ENCODE measurements around the gene XYLT1. TPM values are rescaled to one million over a fixed set of nuclear protein-coding genes. Genes with fewer than 3 reads are reported as not detected.

XYLT1 gene
- total and polyA plus RNA-seq, 10 of the 15 experiments (the other 5 are each of a cell fraction or from before 2014, with no cell fraction given), result 0.88 to 14.8 (median 5.8) TPM

DNA sequence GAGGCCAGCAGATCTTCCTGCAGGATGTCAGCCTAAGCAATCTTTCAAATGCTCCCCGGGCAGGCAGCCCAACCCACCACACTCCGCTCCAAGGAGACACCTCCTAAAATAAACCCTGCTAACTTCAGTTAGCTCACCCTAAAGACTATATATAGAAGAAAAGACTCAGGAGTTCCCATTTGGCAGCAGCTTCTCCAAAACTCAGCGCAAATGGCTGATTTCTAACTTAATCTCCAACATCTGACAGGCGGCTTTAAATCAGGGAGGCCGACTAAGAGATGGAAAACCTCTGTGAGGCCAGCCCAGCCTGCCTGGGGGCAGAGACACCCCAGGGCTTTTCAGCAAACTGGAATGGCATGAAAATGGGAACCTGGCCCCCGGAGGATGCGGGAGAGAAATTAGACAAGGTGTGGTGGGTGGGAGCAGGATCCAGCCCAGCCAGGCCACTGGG lies 91.6 kb downstream of the XYLT1 start:
- ATAC-seq, result no peak
- DNase-seq (ENCODE audit: low read depth, low spot score), result no peak
- POLR2A ChIA-PET, result interaction anchor here (0.6 to 3.0 kb wide), 10 partner anchors 10 to 38 kb away, joined by 3 to 15 read pairs (median 4); no protein-coding TSS in a partner anchor
- intact Hi-C loops (cut with micrococcal nuclease; ENCODE audit: unreplicated experiment), result no loop called here
- CTCF ChIA-PET, result interaction anchor here (1.0 to 4.7 kb wide), 7 partner anchors 9 to 119 kb away, joined by 3 to 32 read pairs (median 3); no protein-coding TSS in a partner anchor
- Histone ChIP-seq H3K27ac (ENCODE audit: control insufficient read depth, insufficient read depth) (no peak overlapping the region), H3K9me3 (replicated peaks; ENCODE audit: control insufficient read depth, insufficient read depth, low read length) (no peaks in the 10 kb centered on the region), H3K4me3 (no peak overlapping the region), H3K4me2 (ENCODE audit: control insufficient read depth, insufficient read depth) (no peak overlapping the region), H3K79me2 (ENCODE audit: control insufficient read depth, insufficient read depth, low read length) (no peaks in the 10 kb centered on the region), H2AFZ (ENCODE audit: control insufficient read depth, low read depth, low read length) (no peak overlapping the region), H4K20me1 (ENCODE audit: control insufficient read depth, insufficient read depth) (no peaks in the 10 kb centered on the region), H3K9ac (ENCODE audit: control insufficient read depth, insufficient read depth, low read length) (no peak overlapping the region), H3K36me3 (ENCODE audit: control insufficient read depth in 2 of 2, insufficient read depth in 2 of 2, low read length in 1 of 2) (no peaks in the 10 kb centered on the region; a peak in 1 of 4 replicates), H3K27me3 (replicated peaks in 1 of 2; ENCODE audit: control insufficient read depth in 2 of 2, insufficient read depth in 2 of 2, low read length in 1 of 2) (no peaks in the 10 kb centered on the region), H3K4me1 (ENCODE audit: control insufficient read depth, insufficient read depth, low read length) (peaks cover 42% of the 10 kb centered on the region)
- 77% methylated on average over 7 of the region's 7 CpGs for WGBS (ENCODE audit: insufficient coverage, insufficient replicate concordance, low lambda C conversion rate, missing lambda C conversion rate)
- SMC1A ChIA-PET (ENCODE audit: uncharacterized antibody, unreplicated experiment), result interaction anchor here (0.7 to 22.0 kb wide), 19 partner anchors 11 to 120 kb away, joined by 3 to 303 read pairs (median 9); no protein-coding TSS in a partner anchor
- RAD21 ChIA-PET (ENCODE audit: unreplicated experiment), result interaction anchor here (1.0 to 13.5 kb wide), 12 partner anchors 10 to 89 kb away, joined by 3 to 162 read pairs (median 5); no protein-coding TSS in a partner anchor
- in situ Hi-C loops (cut with MboI), result no loop called here
- FAIRE-seq, result no peak
- BruUV-seq (replicated peaks), result no TSS peak
- TF ChIP-seq, protein P1, sequence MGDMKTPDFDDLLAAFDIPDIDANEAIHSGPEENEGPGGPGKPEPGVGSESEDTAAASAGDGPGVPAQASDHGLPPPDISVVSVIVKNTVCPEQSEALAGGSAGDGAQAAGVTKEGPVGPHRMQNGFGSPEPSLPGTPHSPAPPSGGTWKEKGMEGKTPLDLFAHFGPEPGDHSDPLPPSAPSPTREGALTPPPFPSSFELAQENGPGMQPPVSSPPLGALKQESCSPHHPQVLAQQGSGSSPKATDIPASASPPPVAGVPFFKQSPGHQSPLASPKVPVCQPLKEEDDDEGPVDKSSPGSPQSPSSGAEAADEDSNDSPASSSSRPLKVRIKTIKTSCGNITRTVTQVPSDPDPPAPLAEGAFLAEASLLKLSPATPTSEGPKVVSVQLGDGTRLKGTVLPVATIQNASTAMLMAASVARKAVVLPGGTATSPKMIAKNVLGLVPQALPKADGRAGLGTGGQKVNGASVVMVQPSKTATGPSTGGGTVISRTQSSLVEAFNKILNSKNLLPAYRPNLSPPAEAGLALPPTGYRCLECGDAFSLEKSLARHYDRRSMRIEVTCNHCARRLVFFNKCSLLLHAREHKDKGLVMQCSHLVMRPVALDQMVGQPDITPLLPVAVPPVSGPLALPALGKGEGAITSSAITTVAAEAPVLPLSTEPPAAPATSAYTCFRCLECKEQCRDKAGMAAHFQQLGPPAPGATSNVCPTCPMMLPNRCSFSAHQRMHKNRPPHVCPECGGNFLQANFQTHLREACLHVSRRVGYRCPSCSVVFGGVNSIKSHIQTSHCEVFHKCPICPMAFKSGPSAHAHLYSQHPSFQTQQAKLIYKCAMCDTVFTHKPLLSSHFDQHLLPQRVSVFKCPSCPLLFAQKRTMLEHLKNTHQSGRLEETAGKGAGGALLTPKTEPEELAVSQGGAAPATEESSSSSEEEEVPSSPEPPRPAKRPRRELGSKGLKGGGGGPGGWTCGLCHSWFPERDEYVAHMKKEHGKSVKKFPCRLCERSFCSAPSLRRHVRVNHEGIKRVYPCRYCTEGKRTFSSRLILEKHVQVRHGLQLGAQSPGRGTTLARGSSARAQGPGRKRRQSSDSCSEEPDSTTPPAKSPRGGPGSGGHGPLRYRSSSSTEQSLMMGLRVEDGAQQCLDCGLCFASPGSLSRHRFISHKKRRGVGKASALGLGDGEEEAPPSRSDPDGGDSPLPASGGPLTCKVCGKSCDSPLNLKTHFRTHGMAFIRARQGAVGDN (IDR thresholded peaks at IDR 0.05), result no peak
- TF ChIP-seq TARDBP (IDR thresholded peaks at IDR 0.05; ENCODE audit: borderline replicate concordance), result no peak
- no peak for TF ChIP-seq ZNF274 (IDR thresholded peaks at IDR 0.05; ENCODE audit: insufficient read depth, insufficient read length)
- TF ChIP-seq BMI1 (IDR thresholded peaks at IDR 0.05; ENCODE audit: borderline replicate concordance), result no peak
- TF ChIP-seq RFX5 (IDR thresholded peaks at IDR 0.05; ENCODE audit: low read depth, low read length), result no peak
- TF ChIP-seq HCFC1 (IDR thresholded peaks at IDR 0.05; ENCODE audit: low read length), result no peak
- no peak for TF ChIP-seq CREB1 (IDR thresholded peaks at IDR 0.05; ENCODE audit: low read depth)
- TF ChIP-seq NFIC (IDR thresholded peaks at IDR 0.05; ENCODE audit: low read depth, low read length), result no peak
- TF ChIP-seq TCF12 (IDR thresholded peaks at IDR 0.05; ENCODE audit: low read depth, low read length), result no peak
- no peak for TF ChIP-seq RELA (IDR thresholded peaks at IDR 0.05; ENCODE audit: borderline replicate concordance, partially characterized antibody)
- no peak for TF ChIP-seq IKZF2 (IDR thresholded peaks at IDR 0.05)
- TF ChIP-seq RAD51 (IDR thresholded peaks at IDR 0.05), result no peak
- TF ChIP-seq EP300 (IDR thresholded peaks at IDR 0.05; ENCODE audit: borderline replicate concordance in 1 of 2, control insufficient read depth in 1 of 2, low read depth in 2 of 2, low read length in 2 of 2), result no peak
- TF ChIP-seq, protein P2, sequence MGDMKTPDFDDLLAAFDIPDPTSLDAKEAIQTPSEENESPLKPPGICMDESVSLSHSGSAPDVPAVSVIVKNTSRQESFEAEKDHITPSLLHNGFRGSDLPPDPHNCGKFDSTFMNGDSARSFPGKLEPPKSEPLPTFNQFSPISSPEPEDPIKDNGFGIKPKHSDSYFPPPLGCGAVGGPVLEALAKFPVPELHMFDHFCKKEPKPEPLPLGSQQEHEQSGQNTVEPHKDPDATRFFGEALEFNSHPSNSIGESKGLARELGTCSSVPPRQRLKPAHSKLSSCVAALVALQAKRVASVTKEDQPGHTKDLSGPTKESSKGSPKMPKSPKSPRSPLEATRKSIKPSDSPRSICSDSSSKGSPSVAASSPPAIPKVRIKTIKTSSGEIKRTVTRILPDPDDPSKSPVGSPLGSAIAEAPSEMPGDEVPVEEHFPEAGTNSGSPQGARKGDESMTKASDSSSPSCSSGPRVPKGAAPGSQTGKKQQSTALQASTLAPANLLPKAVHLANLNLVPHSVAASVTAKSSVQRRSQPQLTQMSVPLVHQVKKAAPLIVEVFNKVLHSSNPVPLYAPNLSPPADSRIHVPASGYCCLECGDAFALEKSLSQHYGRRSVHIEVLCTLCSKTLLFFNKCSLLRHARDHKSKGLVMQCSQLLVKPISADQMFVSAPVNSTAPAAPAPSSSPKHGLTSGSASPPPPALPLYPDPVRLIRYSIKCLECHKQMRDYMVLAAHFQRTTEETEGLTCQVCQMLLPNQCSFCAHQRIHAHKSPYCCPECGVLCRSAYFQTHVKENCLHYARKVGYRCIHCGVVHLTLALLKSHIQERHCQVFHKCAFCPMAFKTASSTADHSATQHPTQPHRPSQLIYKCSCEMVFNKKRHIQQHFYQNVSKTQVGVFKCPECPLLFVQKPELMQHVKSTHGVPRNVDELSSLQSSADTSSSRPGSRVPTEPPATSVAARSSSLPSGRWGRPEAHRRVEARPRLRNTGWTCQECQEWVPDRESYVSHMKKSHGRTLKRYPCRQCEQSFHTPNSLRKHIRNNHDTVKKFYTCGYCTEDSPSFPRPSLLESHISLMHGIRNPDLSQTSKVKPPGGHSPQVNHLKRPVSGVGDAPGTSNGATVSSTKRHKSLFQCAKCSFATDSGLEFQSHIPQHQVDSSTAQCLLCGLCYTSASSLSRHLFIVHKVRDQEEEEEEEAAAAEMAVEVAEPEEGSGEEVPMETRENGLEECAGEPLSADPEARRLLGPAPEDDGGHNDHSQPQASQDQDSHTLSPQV (IDR thresholded peaks at IDR 0.05), result no peak
- TF ChIP-seq ZNF622 (IDR thresholded peaks at IDR 0.05), result no peak
- no peak for TF ChIP-seq HDAC2 (IDR thresholded peaks at IDR 0.05)
- no peak for TF ChIP-seq RBBP5 (conservative IDR thresholded peaks at IDR 0.05)

Measured in GM12878 (cell line).